ENCODE data around the gene DPY19L3. TPM values are rescaled to one million over a fixed set of nuclear protein-coding genes. Genes with fewer than 3 reads are reported as not detected.
"Not testable (repeated sequence)": the region's sequence is repeated elsewhere in the genome, so short reads cannot be mapped to it uniquely, and the experiment has no call there.

Gene DPY19L3
- total RNA-seq, 4 donors from 2014 or later: 19.4 to 95.7 (median 39.6) TPM

- H3K4me3 ChIP-seq: no peak overlapping the region
- DNase-seq (ENCODE audit: low spot score in 2 of 2): no peak
- no peaks in the 10 kb centered on the region for H3K4me1 ChIP-seq
- 88 to 95% methylated on average over 12 to 13 of the region's 13 CpGs for WGBS, 2 donors
- no peaks in the 10 kb centered on the region for H3K27me3 ChIP-seq
- H3K27ac ChIP-seq: no peak overlapping the region
- no peaks in the 10 kb centered on the region for H3K9me3 ChIP-seq
- H3K36me3 ChIP-seq: peaks cover 0 to 81% (median 0%) of the 10 kb centered on the region in 3 donors
- TF ChIP-seq POLR2A (IDR thresholded peaks at IDR 0.05): no peak
Observed at GRCh38 chr19:32480321-32480720, 74.8 kb downstream of the DPY19L3 start.

GRCh38 chr19:32483574-32483973 lies 78.0 kb downstream of the DPY19L3 start:
- peaks cover 0 to 96% (median 0%) of the 10 kb centered on the region in 3 donors for H3K36me3 ChIP-seq
- no peak overlapping the region for H3K27ac ChIP-seq
- peaks cover 0 to 19% (median 0%) of the 10 kb centered on the region in 4 donors for H3K9me3 ChIP-seq
- H3K4me1 ChIP-seq: no peaks in the 10 kb centered on the region
- H3K4me3 ChIP-seq: no peak overlapping the region
- H3K27me3 ChIP-seq: no peaks in the 10 kb centered on the region
- TF ChIP-seq POLR2A (IDR thresholded peaks at IDR 0.05) (no peak), EP300 (IDR thresholded peaks at IDR 0.05) (no peak), CTCF (IDR thresholded peaks at IDR 0.05) (no peak)
- DNase-seq (ENCODE audit: low spot score in 2 of 2): no peak
- 78 to 84% methylated on average over 4 of the region's 4 CpGs for WGBS, 2 donors

- no peak overlapping the region for H3K4me3 ChIP-seq
- DNase-seq (ENCODE audit: low spot score in 2 of 2): no peak
- WGBS, 2 donors: 93% methylated on average over 2 of the region's 2 CpGs
- H3K27me3 ChIP-seq: no peaks in the 10 kb centered on the region
- no peaks in the 10 kb centered on the region for H3K4me1 ChIP-seq
- no peak overlapping the region for H3K27ac ChIP-seq
- H3K9me3 ChIP-seq: peaks cover 0 to 42% (median 0%) of the 10 kb centered on the region in 4 donors
- TF ChIP-seq POLR2A (IDR thresholded peaks at IDR 0.05) (no peak), CTCF (IDR thresholded peaks at IDR 0.05) (no peak), EP300 (IDR thresholded peaks at IDR 0.05) (no peak)
- H3K36me3 ChIP-seq: peaks cover 0 to 36% (median 0%) of the 10 kb centered on the region in 3 donors
Observed at GRCh38 chr19:32489971-32490370, 84.4 kb downstream of the DPY19L3 start.

GRCh38 chr19:32497391-32497790 lies 91.8 kb downstream of the DPY19L3 start:
- Histone ChIP-seq H3K27me3 (no peaks in the 10 kb centered on the region), H3K27ac (no peak overlapping the region), H3K36me3 (no peaks in the 10 kb centered on the region), H3K9me3 (no peaks in the 10 kb centered on the region), H3K4me3 (no peak overlapping the region), H3K4me1 (no peaks in the 10 kb centered on the region)
- no peak for DNase-seq (ENCODE audit: low spot score in 2 of 2)
- 86 to 88% methylated on average over 9 of the region's 9 CpGs for WGBS, 2 donors
- no peak for TF ChIP-seq CTCF (IDR thresholded peaks at IDR 0.05)
- no peak for TF ChIP-seq POLR2A (IDR thresholded peaks at IDR 0.05)
- TF ChIP-seq EP300 (IDR thresholded peaks at IDR 0.05): no peak

- WGBS, 2 donors: 52 to 67% methylated on average over 6 of the region's 6 CpGs
- Histone ChIP-seq H3K9me3 (no peaks in the 10 kb centered on the region), H3K4me1 (no peaks in the 10 kb centered on the region), H3K36me3 (no peaks in the 10 kb centered on the region), H3K4me3 (no peak overlapping the region), H3K27ac (no peak overlapping the region), H3K27me3 (no peaks in the 10 kb centered on the region)
- no peak for DNase-seq (ENCODE audit: low spot score in 2 of 2)
- no peak for TF ChIP-seq EP300 (IDR thresholded peaks at IDR 0.05)
- no peak for TF ChIP-seq CTCF (IDR thresholded peaks at IDR 0.05)
- TF ChIP-seq POLR2A (IDR thresholded peaks at IDR 0.05): no peak
Observed at GRCh38 chr19:32498648-32499200, 93.2 kb downstream of the DPY19L3 start.

GRCh38 chr19:32512498-32512897 lies 106.9 kb downstream of the DPY19L3 start:
- 93% methylated on average over 4 of the region's 4 CpGs for WGBS, 2 donors
- H3K36me3 ChIP-seq; H3K27me3 ChIP-seq; DNase-seq (ENCODE audit: low spot score in 2 of 2); H3K4me1 ChIP-seq; H3K27ac ChIP-seq; H3K4me3 ChIP-seq: not testable (repeated sequence)
- H3K9me3 ChIP-seq: peaks cover 0 to 15% (median under 1%) of the 10 kb centered on the region in 4 donors
